Measurements from ENCODE around the gene TSEN54.

- TF ChIP-seq CTCF (conservative IDR thresholded peaks at IDR 0.05; ENCODE audit: low read depth, low read length): no peak
- no peak for TF ChIP-seq EZH2 (IDR thresholded peaks at IDR 0.05; ENCODE audit: borderline replicate concordance, low read depth, low read length, poor library complexity, severe bottlenecking)
Measured at GRCh38 chr17:75489511-75489955, 26.8 kb upstream of the TSEN54 start.

All from A673 (cell line).